ENCODE data around the gene DNAAF5.
"Not testable (repeated sequence)": the region's sequence is repeated elsewhere in the genome, so short reads cannot be mapped to it uniquely, and the experiment has no call there.

The DNAAF5 gene

GRCh38 chr7:744128-744520 is 17.6 kb downstream of the DNAAF5 start:
- not testable (repeated sequence) for H3K56ac ChIP-seq (ENCODE audit: low read length); DNase-seq; H3K4me1 ChIP-seq (ENCODE audit: control insufficient read depth, low read depth, low read length); H2AK5ac ChIP-seq (ENCODE audit: low read length); H3K27ac ChIP-seq (ENCODE audit: low read depth, low read length); H4K5ac ChIP-seq (ENCODE audit: low read length); H3K23ac ChIP-seq (ENCODE audit: low read length); H3K9ac ChIP-seq (ENCODE audit: low read length); H2BK5ac ChIP-seq (ENCODE audit: low read length); H3K4ac ChIP-seq (ENCODE audit: low read depth, low read length); H3K4me3 ChIP-seq (ENCODE audit: low read length); H3K4me2 ChIP-seq (ENCODE audit: low read length); H4K8ac ChIP-seq (ENCODE audit: low read depth, low read length); H2BK120ac ChIP-seq (ENCODE audit: low read depth, low read length); H3K27me3 ChIP-seq (ENCODE audit: insufficient read depth, low read length, poor library complexity); H2BK15ac ChIP-seq (replicated peaks; ENCODE audit: low read depth); H3K36me3 ChIP-seq (ENCODE audit: control insufficient read depth, insufficient read depth, low read length); H3K18ac ChIP-seq (ENCODE audit: low read length); H3K79me2 ChIP-seq (ENCODE audit: control insufficient read depth, insufficient read depth, low read length)
- H3K79me1 ChIP-seq (ENCODE audit: low read length): peaks cover 14% of the 10 kb centered on the region
- no CpG with 5 or more reads among the region's 5 CpGs for WGBS (ENCODE audit: extremely low coverage, insufficient coverage, low lambda C conversion rate)

DNA sequence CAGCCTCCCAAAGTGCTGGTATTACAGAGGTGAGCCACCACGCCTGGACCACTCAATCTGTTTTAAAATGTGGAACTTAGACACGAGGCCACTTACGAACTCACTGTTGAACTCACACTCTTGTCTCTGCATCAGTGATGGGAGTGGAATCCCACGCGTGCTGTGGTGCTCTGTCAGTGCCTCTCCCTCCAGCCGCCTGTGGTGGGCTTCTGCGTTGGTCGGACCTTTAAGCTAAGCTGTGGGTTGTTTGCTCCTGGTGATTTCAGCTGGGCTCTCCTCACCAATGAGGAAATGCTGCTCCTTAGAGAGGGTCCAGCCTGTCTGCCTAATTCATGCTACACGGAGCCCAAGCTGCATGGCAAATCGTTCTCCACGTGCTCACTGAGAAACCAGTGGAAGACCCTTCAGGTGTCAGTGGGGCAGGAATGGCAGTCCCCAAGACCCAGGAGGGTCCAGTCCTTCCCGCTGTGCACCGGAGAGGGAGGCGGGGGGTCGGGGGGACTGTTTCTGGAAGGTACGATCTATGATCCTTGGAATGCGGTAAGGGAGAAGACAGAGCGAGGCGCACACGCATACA is 18.4 kb downstream of the DNAAF5 start:
- Histone ChIP-seq H3K4ac (ENCODE audit: low read depth, low read length) (no peak overlapping the region), H3K79me2 (ENCODE audit: control insufficient read depth, insufficient read depth, low read length) (peaks cover 5% of the 10 kb centered on the region), H3K27me3 (ENCODE audit: insufficient read depth, low read length, poor library complexity) (no peaks in the 10 kb centered on the region), H3K36me3 (ENCODE audit: control insufficient read depth, insufficient read depth, low read length) (peaks cover 3% of the 10 kb centered on the region), H3K56ac (ENCODE audit: low read length) (no peak overlapping the region), H3K23ac (ENCODE audit: low read length) (no peak overlapping the region), H3K4me1 (ENCODE audit: control insufficient read depth, low read depth, low read length) (no peaks in the 10 kb centered on the region), H2BK15ac (replicated peaks; ENCODE audit: low read depth) (no peak overlapping the region), H3K4me2 (ENCODE audit: low read length) (no peak overlapping the region), H3K79me1 (ENCODE audit: low read length) (peaks cover 11% of the 10 kb centered on the region), H4K5ac (ENCODE audit: low read length) (no peak overlapping the region), H2AK5ac (ENCODE audit: low read length) (no peak overlapping the region), H3K27ac (ENCODE audit: low read depth, low read length) (no peak overlapping the region), H4K8ac (ENCODE audit: low read depth, low read length) (no peak overlapping the region), H2BK120ac (ENCODE audit: low read depth, low read length) (no peak overlapping the region), H3K4me3 (ENCODE audit: low read length) (no peak overlapping the region), H3K18ac (ENCODE audit: low read length) (no peak overlapping the region), H2BK5ac (ENCODE audit: low read length) (no peak overlapping the region), H3K9ac (ENCODE audit: low read length) (no peak overlapping the region)
- no CpG with 5 or more reads among the region's 20 CpGs for WGBS (ENCODE audit: extremely low coverage, insufficient coverage, low lambda C conversion rate)
- DNase-seq: no peak

GRCh38 chr7:745431-746154 is 19.1 kb downstream of the DNAAF5 start:
- H3K4me3 ChIP-seq (ENCODE audit: low read length): no peak overlapping the region
- H2BK15ac ChIP-seq (replicated peaks; ENCODE audit: low read depth): no peak overlapping the region
- H2BK120ac ChIP-seq (ENCODE audit: low read depth, low read length): no peak overlapping the region
- no peak overlapping the region for H4K5ac ChIP-seq (ENCODE audit: low read length)
- no peaks in the 10 kb centered on the region for H3K4me1 ChIP-seq (ENCODE audit: control insufficient read depth, low read depth, low read length)
- H3K27ac ChIP-seq (ENCODE audit: low read depth, low read length): no peak overlapping the region
- H3K79me2 ChIP-seq (ENCODE audit: control insufficient read depth, insufficient read depth, low read length): peaks cover 5% of the 10 kb centered on the region
- H3K4ac ChIP-seq (ENCODE audit: low read depth, low read length): no peak overlapping the region
- H3K27me3 ChIP-seq (ENCODE audit: insufficient read depth, low read length, poor library complexity): no peaks in the 10 kb centered on the region
- H2AK5ac ChIP-seq (ENCODE audit: low read length): no peak overlapping the region
- H3K23ac ChIP-seq (ENCODE audit: low read length): no peak overlapping the region
- peaks cover 13% of the 10 kb centered on the region for H3K79me1 ChIP-seq (ENCODE audit: low read length)
- H3K4me2 ChIP-seq (ENCODE audit: low read length): no peak overlapping the region
- no peak overlapping the region for H3K56ac ChIP-seq (ENCODE audit: low read length)
- H3K18ac ChIP-seq (ENCODE audit: low read length): no peak overlapping the region
- no CpG with 5 or more reads among the region's 23 CpGs for WGBS (ENCODE audit: extremely low coverage, insufficient coverage, low lambda C conversion rate)
- H4K8ac ChIP-seq (ENCODE audit: low read depth, low read length): no peak overlapping the region
- peaks cover 6% of the 10 kb centered on the region for H3K36me3 ChIP-seq (ENCODE audit: control insufficient read depth, insufficient read depth, low read length)
- H2BK5ac ChIP-seq (ENCODE audit: low read length): no peak overlapping the region
- no peak for DNase-seq
- H3K9ac ChIP-seq (ENCODE audit: low read length): no peak overlapping the region

DNA sequence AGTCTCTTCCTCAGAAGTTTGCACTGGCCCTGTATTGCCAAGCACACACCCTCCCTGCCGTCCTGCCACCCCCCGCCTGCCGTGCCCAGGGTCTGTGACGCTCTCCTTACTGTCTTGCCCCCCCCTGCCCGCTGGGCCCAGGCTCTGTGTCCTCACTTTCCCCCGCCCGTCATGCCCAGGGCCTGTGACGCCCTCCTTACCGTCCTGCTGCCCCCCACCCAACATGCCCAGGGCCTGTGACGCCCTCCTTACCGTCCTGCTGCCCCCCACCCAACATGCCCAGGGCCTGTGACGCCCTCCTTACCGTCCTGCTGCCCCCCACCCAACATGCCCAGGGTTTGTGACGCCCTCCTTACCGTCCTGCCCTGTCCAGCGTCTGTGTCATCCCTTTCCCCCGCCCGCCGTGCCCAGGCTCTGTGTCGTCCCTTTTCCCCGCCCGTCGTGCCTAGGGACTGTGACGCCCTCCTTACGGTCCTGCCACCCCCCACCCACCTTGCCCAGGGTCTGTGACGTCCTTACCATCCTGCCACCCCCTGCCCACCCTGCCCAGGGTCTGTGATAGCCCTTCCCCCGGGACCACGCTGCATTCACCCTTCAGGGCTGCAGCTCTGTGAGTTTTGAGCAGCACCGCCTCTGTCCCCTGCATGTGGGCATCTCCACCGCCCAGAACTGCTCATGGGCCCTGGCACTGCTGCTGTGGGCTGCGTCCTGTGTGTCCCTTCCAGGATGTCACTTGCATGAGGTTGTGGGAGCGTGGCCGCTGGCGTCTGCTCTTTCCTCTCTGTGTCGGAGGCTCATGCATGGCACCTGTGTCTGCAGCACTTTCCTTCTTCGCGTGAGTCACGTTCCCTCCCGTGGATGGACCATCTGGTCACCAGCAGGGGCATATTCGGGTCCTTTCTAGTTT is 19.9 kb downstream of the DNAAF5 start:
- Histone ChIP-seq H3K79me2 (ENCODE audit: control insufficient read depth, insufficient read depth, low read length) (peaks cover 5% of the 10 kb centered on the region), H3K4me3 (ENCODE audit: low read length) (no peak overlapping the region), H3K9ac (ENCODE audit: low read length) (no peak overlapping the region), H4K8ac (ENCODE audit: low read depth, low read length) (no peak overlapping the region), H2BK5ac (ENCODE audit: low read length) (no peak overlapping the region), H3K4me2 (ENCODE audit: low read length) (no peak overlapping the region), H2BK120ac (ENCODE audit: low read depth, low read length) (no peak overlapping the region), H4K5ac (ENCODE audit: low read length) (no peak overlapping the region), H2BK15ac (replicated peaks; ENCODE audit: low read depth) (no peak overlapping the region), H2AK5ac (ENCODE audit: low read length) (no peak overlapping the region), H3K18ac (ENCODE audit: low read length) (no peak overlapping the region), H3K23ac (ENCODE audit: low read length) (no peak overlapping the region), H3K79me1 (ENCODE audit: low read length) (peaks cover 13% of the 10 kb centered on the region), H3K27ac (ENCODE audit: low read depth, low read length) (no peak overlapping the region), H3K56ac (ENCODE audit: low read length) (no peak overlapping the region), H3K4me1 (ENCODE audit: control insufficient read depth, low read depth, low read length) (no peaks in the 10 kb centered on the region), H3K27me3 (ENCODE audit: insufficient read depth, low read length, poor library complexity) (no peaks in the 10 kb centered on the region), H3K4ac (ENCODE audit: low read depth, low read length) (no peak overlapping the region), H3K36me3 (ENCODE audit: control insufficient read depth, insufficient read depth, low read length) (peaks cover 6% of the 10 kb centered on the region)
- DNase-seq: no peak
- no CpG with 5 or more reads among the region's 40 CpGs for whole genome bisulfite sequencing (ENCODE audit: extremely low coverage, insufficient coverage, low lambda C conversion rate)

- H2AK5ac ChIP-seq (ENCODE audit: low read length): no peak overlapping the region
- H3K4me1 ChIP-seq (ENCODE audit: control insufficient read depth, low read depth, low read length): no peaks in the 10 kb centered on the region
- no peak overlapping the region for H3K27ac ChIP-seq (ENCODE audit: low read depth, low read length)
- H3K79me2 ChIP-seq (ENCODE audit: control insufficient read depth, insufficient read depth, low read length): peaks cover 5% of the 10 kb centered on the region
- no peak overlapping the region for H2BK120ac ChIP-seq (ENCODE audit: low read depth, low read length)
- no peak overlapping the region for H3K4ac ChIP-seq (ENCODE audit: low read depth, low read length)
- H4K8ac ChIP-seq (ENCODE audit: low read depth, low read length): no peak overlapping the region
- H4K5ac ChIP-seq (ENCODE audit: low read length): no peak overlapping the region
- no peak overlapping the region for H3K4me2 ChIP-seq (ENCODE audit: low read length)
- no peak overlapping the region for H3K23ac ChIP-seq (ENCODE audit: low read length)
- DNase-seq: no peak
- H2BK15ac ChIP-seq (replicated peaks; ENCODE audit: low read depth): no peak overlapping the region
- H3K27me3 ChIP-seq (ENCODE audit: insufficient read depth, low read length, poor library complexity): no peaks in the 10 kb centered on the region
- WGBS (ENCODE audit: extremely low coverage, insufficient coverage, low lambda C conversion rate): no CpG with 5 or more reads among the region's 12 CpGs
- no peak overlapping the region for H3K4me3 ChIP-seq (ENCODE audit: low read length)
- peaks cover 13% of the 10 kb centered on the region for H3K79me1 ChIP-seq (ENCODE audit: low read length)
- no peak overlapping the region for H3K56ac ChIP-seq (ENCODE audit: low read length)
- H2BK5ac ChIP-seq (ENCODE audit: low read length): no peak overlapping the region
- H3K9ac ChIP-seq (ENCODE audit: low read length): no peak overlapping the region
- H3K36me3 ChIP-seq (ENCODE audit: control insufficient read depth, insufficient read depth, low read length): peaks cover 6% of the 10 kb centered on the region
- H3K18ac ChIP-seq (ENCODE audit: low read length): no peak overlapping the region
These were observed 20.7 kb downstream of the DNAAF5 start for GRCh38 chr7:747186-747585.

All from mesendoderm (in vitro differentiated cells).